Adrenal gland (tissue), 12 donors: ENCODE data around the gene CSH1. TPM values are rescaled to one million over a fixed set of nuclear protein-coding genes. Genes with fewer than 3 reads are reported as not detected.

ENCODE experiments used
- polyA plus RNA-seq, 3 donors: library from polyadenylated mRNA; stranded (reverse); fragments of 200-250 nt in 2 of 3; fragments of 350-450 nt in 1 of 3; fragmentation: Illumina TruSeq in 1 of 3; extraction: RNeasy Lipid Tissue Mini Kit (QIAGEN cat#74804) in 1 of 3; gene quantifications; one replicate each; pipeline ENCODE4 v1.2.3, GENCODE V29; 2013 to 2014
- small RNA-seq, 2 donors: library from RNA; depleted of rRNA; stranded (forward); fragments of <200 nt; gene quantifications; one replicate each; pipeline ENCODE3, GENCODE V24; 2016
- total RNA-seq, 9 donors: library from RNA; depleted of rRNA in 4 of 9; stranded (reverse); fragments of >200 nt in 4 of 9; fragments of 120-200 nt in 1 of 9; fragmentation: NEBNext Ultra II Directional in 1 of 9; extraction: Animal tissue kit (Norgen Biotek cat#: 25700) in 1 of 9; gene quantifications; one replicate each; pipeline versions ENCODE4 v1.1.0 to v1.2.4, GENCODE V29; 2013 to 2023
- donor health status: healthy with polysubstance abuse.
- donor health status: Bipolar disorder and iron deficiency.
- donor health status: DM: yes; HTN: yes; CAD: no.
- donor health status: DM: no; HTN: no; CAD: no.
- donor health status: DM: no; HTN: no; CAD: no.
- donor health status: DM: yes; HTN: yes; CAD: no.

Gene CSH1
- total and polyA plus RNA-seq, 12 donors, result 1.4 TPM; not detected in 11

Small RNAs within 50 kb of the gene (small RNA-seq; reads per million reads assigned to genes)
- gene AC040958.1 (0 reads per million in 2 donors), gene AC127029.1 (0 reads per million in 2 donors), gene GH1 (0 reads per million in 2 donors)

Other genes with a start within 250 kb of the CSH1 start
- gene LIMD2, start 196.4 kb downstream of the CSH1 start, total RNA-seq, result 10 to 100 TPM in 7 of 9 donors, 1 to 10 TPM in 2; 6.3 to 20.1 (median 11.9) TPM
- gene LIMD2, start 196.4 kb downstream of the CSH1 start, polyA plus RNA-seq, result 10 to 100 TPM in 2 of 3 donors, 1 to 10 TPM in 1; 2.5 to 76.3 (median 34.6) TPM
- 10 to 100 TPM; 16.7 to 91.1 (median 37.4) TPM for gene STRADA, start 154.8 kb downstream of the CSH1 start, total RNA-seq
- 10 to 100 TPM; 34.5 to 67.6 (median 53.9) TPM for gene STRADA, start 154.8 kb downstream of the CSH1 start, polyA plus RNA-seq
- 100 to 1,000 TPM in 4 of 9 donors, 10 to 100 TPM in 5; 46.8 to 148 (median 98.1) TPM for gene CCDC47, start 123.0 kb downstream of the CSH1 start, total RNA-seq
- gene CCDC47, start 123.0 kb downstream of the CSH1 start, polyA plus RNA-seq, result 100 to 1,000 TPM in 1 of 3 donors, 10 to 100 TPM in 2; 24.2 to 216 (median 29.0) TPM
- gene DDX42, start 122.4 kb downstream of the CSH1 start, total RNA-seq, result 10 to 100 TPM; 45.0 to 99.8 (median 82.5) TPM
- gene DDX42, start 122.4 kb downstream of the CSH1 start, polyA plus RNA-seq, result 100 to 1,000 TPM in 1 of 3 donors, 10 to 100 TPM in 2; 80.3 to 109 (median 88.8) TPM
- 100 to 1,000 TPM in 5 of 9 donors, 10 to 100 TPM in 4; 64.1 to 167 (median 125) TPM for gene PSMC5, start 69.1 kb downstream of the CSH1 start, total RNA-seq
- 100 to 1,000 TPM; 232 to 273 (median 247) TPM for gene PSMC5, start 69.1 kb downstream of the CSH1 start, polyA plus RNA-seq
- 10 to 100 TPM; 32.4 to 56.1 (median 42.9) TPM for gene FTSJ3, start 68.9 kb downstream of the CSH1 start, total RNA-seq
- gene FTSJ3, start 68.9 kb downstream of the CSH1 start, polyA plus RNA-seq, result 10 to 100 TPM; 19.4 to 54.1 (median 44.9) TPM
- 100 to 1,000 TPM in 4 of 9 donors, 10 to 100 TPM in 5; 41.9 to 185 (median 85.0) TPM for gene SMARCD2, start 53.9 kb downstream of the CSH1 start, total RNA-seq
- 10 to 100 TPM; 43.1 to 53.7 (median 52.7) TPM for gene SMARCD2, start 53.9 kb downstream of the CSH1 start, polyA plus RNA-seq
- under 1 TPM in 1 of 9 donors, not detected in 8; 0.61 TPM for gene CSH2, start 22.9 kb downstream of the CSH1 start, total RNA-seq
- gene CSH2, start 22.9 kb downstream of the CSH1 start, polyA plus RNA-seq, result not detected
- not detected for gene GH2, start 14.6 kb downstream of the CSH1 start, total RNA-seq
- not detected for gene GH2, start 14.6 kb downstream of the CSH1 start, polyA plus RNA-seq
- gene CSHL1, start 14.7 kb upstream of the CSH1 start, total RNA-seq, result not detected
- not detected for gene CSHL1, start 14.7 kb upstream of the CSH1 start, polyA plus RNA-seq
- gene GH1, start 22.3 kb upstream of the CSH1 start, total RNA-seq, result not detected
- not detected for gene GH1, start 22.3 kb upstream of the CSH1 start, polyA plus RNA-seq
- gene CD79B, start 35.8 kb upstream of the CSH1 start, total RNA-seq, result 1 to 10 TPM in 7 of 9 donors, under 1 TPM in 1, not detected in 1; 0.69 to 4.5 (median 2.2) TPM
- gene CD79B, start 35.8 kb upstream of the CSH1 start, polyA plus RNA-seq, result 1 to 10 TPM; 1.7 to 3.0 (median 2.5) TPM
- gene SCN4A, start 76.3 kb upstream of the CSH1 start, total RNA-seq, result 1 to 10 TPM in 8 of 9 donors, under 1 TPM in 1; 0.30 to 4.2 (median 1.5) TPM
- 1 to 10 TPM in 2 of 3 donors, under 1 TPM in 1; 0.42 to 1.9 (median 1.4) TPM for gene SCN4A, start 76.3 kb upstream of the CSH1 start, polyA plus RNA-seq
- 1 to 10 TPM in 1 of 9 donors, under 1 TPM in 6, not detected in 2; 0.26 to 1.8 (median 0.57) TPM for gene PRR29, start 101.8 kb upstream of the CSH1 start, total RNA-seq
- gene PRR29, start 101.8 kb upstream of the CSH1 start, polyA plus RNA-seq, result under 1 TPM; 0.05 to 0.72 (median 0.71) TPM
- 10 to 100 TPM; 16.6 to 42.2 (median 18.7) TPM for gene ICAM2, start 124.1 kb upstream of the CSH1 start, total RNA-seq
- 10 to 100 TPM in 2 of 3 donors, 1 to 10 TPM in 1; 9.6 to 40.5 (median 35.0) TPM for gene ICAM2, start 124.1 kb upstream of the CSH1 start, polyA plus RNA-seq
- gene ERN1, start 233.6 kb upstream of the CSH1 start, total RNA-seq, result 100 to 1,000 TPM in 5 of 9 donors, 10 to 100 TPM in 4; 40.4 to 205 (median 111) TPM
- gene ERN1, start 233.6 kb upstream of the CSH1 start, polyA plus RNA-seq, result 10 to 100 TPM; 31.9 to 52.4 (median 32.6) TPM